Lower lobe of right lung (tissue), 2 donors: Measurements from ENCODE around the gene RHOG. TPM values are rescaled to one million over a fixed set of nuclear protein-coding genes. Genes with fewer than 3 reads are reported as not detected.

Source experiments
- ATAC-seq, 2 donors: fragments of 200-7000 bp; cut with Tn5 transposase; one replicate each; pipeline ENCODE4 v1.9.1; 2020 to 2022; ENCODE audit warnings: mild to moderate bottlenecking in 2 of 2, moderate library complexity in 2 of 2
- DNase-seq: peaks from one replicate; pipeline ENCODE4 v3.0.0-alpha.2; 2020
- H3K27ac ChIP-seq: fragments of 200-600 bp; one replicate; pipeline ENCODE4 v1.8.0; 2022
- H3K27me3 ChIP-seq: fragments of 200-600 bp; one replicate; pipeline ENCODE4 v1.8.0; 2022; ENCODE audit warnings: low read depth
- H3K36me3 ChIP-seq: fragments of 200-600 bp; one replicate; pipeline ENCODE4 v1.8.0; 2022; ENCODE audit warnings: mild to moderate bottlenecking
- H3K4me1 ChIP-seq: fragments of 200-600 bp; one replicate; pipeline ENCODE4 v1.8.0; 2022
- H3K4me3 ChIP-seq: fragments of 200-600 bp; one replicate; pipeline ENCODE4 v1.8.0; 2022; ENCODE audit warnings: mild to moderate bottlenecking
- H3K9me3 ChIP-seq: fragments of 200-600 bp; one replicate; pipeline ENCODE4 v1.8.0; 2022
- CTCF ChIP-seq: fragments of 200-600 bp; IDR thresholded peaks from one replicate; pipeline ENCODE4 v1.8.0; 2022; ENCODE audit warnings: antibody characterized with exemption, mild to moderate bottlenecking
- intact Hi-C: fragments of 100-400 bp; cut with DNase I; formaldehyde crosslinking; loops from one replicate; pipeline ENCODE4 v1.11.0; 2022
- total RNA-seq: library from RNA; stranded (reverse); fragmentation: NEBNext Ultra II Directional; extraction: Animal tissue kit (Norgen Biotek cat#: 25700); gene quantifications from one replicate; pipeline ENCODE4 v1.2.1, GENCODE V29; 2021
- donor health status: DM: no; HTN: yes; CAD: no; lungs with severe emphysema.

The RHOG gene
- total RNA-seq, 1 donor from 2014 or later, result 86.5 TPM

- ATAC-seq (no peak), DNase-seq (peak; percentile 66)
- no peak for TF ChIP-seq CTCF
- no peaks in the 10 kb centered on the region for H3K27me3 ChIP-seq
- H3K36me3 ChIP-seq, result peaks cover 5% of the 10 kb centered on the region
- no peaks in the 10 kb centered on the region for H3K9me3 ChIP-seq
- H3K27ac ChIP-seq, result peak overlapping the region; percentile 59
- intact Hi-C loops, result no loop called here
- H3K4me1 ChIP-seq, result peaks cover 84% of the 10 kb centered on the region
- H3K4me3 ChIP-seq, result peak overlapping the region; percentile 40
Measured at GRCh38 chr11:3836903-3837302, 3.9 kb downstream of the RHOG start.

GRCh38 chr11:3835751-3836150, 5.0 kb downstream of the RHOG start:
- peaks cover 5% of the 10 kb centered on the region for H3K36me3 ChIP-seq
- DNase-seq (no peak), ATAC-seq (no peak)
- no peak overlapping the region for H3K4me3 ChIP-seq
- no peaks in the 10 kb centered on the region for H3K27me3 ChIP-seq
- no peaks in the 10 kb centered on the region for H3K9me3 ChIP-seq
- TF ChIP-seq CTCF, result no peak
- intact Hi-C loops, result no loop called here
- H3K4me1 ChIP-seq, result peaks cover 91% of the 10 kb centered on the region
- H3K27ac ChIP-seq, result peak overlapping the region; percentile 66

GRCh38 chr11:3834664-3835461, 5.9 kb downstream of the RHOG start:
- Histone ChIP-seq H3K36me3 (peaks cover 13% of the 10 kb centered on the region), H3K4me1 (peaks cover 97% of the 10 kb centered on the region), H3K4me3 (no peak overlapping the region), H3K27ac (peak overlapping the region; percentile 66), H3K9me3 (no peaks in the 10 kb centered on the region), H3K27me3 (no peaks in the 10 kb centered on the region)
- peak; percentile 79 for DNase-seq
- no peak for TF ChIP-seq CTCF
- intact Hi-C loops, result no loop called here
- ATAC-seq, result peak; percentile 28 to 53

GRCh38 chr11:3834349-3834663, 6.5 kb downstream of the RHOG start:
- intact Hi-C loops, result no loop called here
- ATAC-seq (no peak), DNase-seq (no peak)
- H3K27ac ChIP-seq, result peak overlapping the region; percentile 66
- no peak overlapping the region for H3K4me3 ChIP-seq
- peaks cover 93% of the 10 kb centered on the region for H3K4me1 ChIP-seq
- H3K9me3 ChIP-seq, result no peaks in the 10 kb centered on the region
- no peaks in the 10 kb centered on the region for H3K27me3 ChIP-seq
- no peak for TF ChIP-seq CTCF
- peaks cover 19% of the 10 kb centered on the region for H3K36me3 ChIP-seq

- no peaks in the 10 kb centered on the region for H3K27me3 ChIP-seq
- H3K4me3 ChIP-seq, result no peak overlapping the region
- DNase-seq (no peak), ATAC-seq (no peak)
- intact Hi-C loops, result no loop called here
- no peaks in the 10 kb centered on the region for H3K9me3 ChIP-seq
- no peak for TF ChIP-seq CTCF
- H3K27ac ChIP-seq, result peak overlapping the region; percentile 66
- H3K36me3 ChIP-seq, result peaks cover 21% of the 10 kb centered on the region
- peaks cover 86% of the 10 kb centered on the region for H3K4me1 ChIP-seq
Measured at GRCh38 chr11:3833449-3833848, 7.3 kb downstream of the RHOG start.
